HCT116 (cell line): Measurements from ENCODE around the gene DOCK9. TPM values are rescaled to one million over a fixed set of nuclear protein-coding genes. Genes with fewer than 3 reads are reported as not detected.

Source experiments
- ATAC-seq: fragments of 200-7000 bp; cut with Tn5 transposase; 2 replicates; pipeline ENCODE4 v1.9.1; 2020; ENCODE audit warnings: mild to moderate bottlenecking, moderate library complexity
- BruUV-seq: library from RNA; stranded (reverse); fragments of 400-500 nt; replicated peaks from 2 replicates; lab custom pipeline; 2021; lab: Mats Ljungman, UMichigan
- CTCF ChIA-PET: fragments of 300-600 bp; sonication (Branson Sonifier 250); formaldehyde crosslinking; loops from one replicate; lab custom pipeline; 2021; ENCODE audit warnings: antibody characterized with exemption; lab: Charles Lee
- POLR2A ChIA-PET: fragments of 300-600, 350-600 bp; sonication (Branson Sonifier 250); formaldehyde crosslinking; loops from one replicate; lab custom pipeline; 2021; ENCODE audit warnings: antibody characterized with exemption; lab: Charles Lee
- RAD21 ChIA-PET, 2 experiments: fragments of 300-600 bp; sonication (Branson Sonifier 250); formaldehyde crosslinking; loops; one replicate each; lab custom pipeline; 2023; ENCODE audit warnings: low total read pairs in 2 of 2; ENCODE audit not compliant: uncharacterized antibody in 2 of 2, unreplicated experiment in 2 of 2, low non-redundant PET in 1 of 2; lab: Charles Lee
- DNase-seq: peaks from one replicate; pipeline ENCODE4 v3.0.0-alpha.2; 2010; ENCODE audit warnings: low read depth, low spot score
- H2AFZ ChIP-seq: fragments of 200-600 bp; shearing (Covaris generic), sonication (generic); 2 replicates; pipeline ENCODE4 v1.6.1; 2017; ENCODE audit warnings: low read depth, mixed run types, mixed read lengths, antibody characterized with exemption, low read length; ENCODE audit not compliant: poor library complexity, severe bottlenecking
- H3K27ac ChIP-seq: 2 replicates; pipeline ENCODE4 v1.5.1; 2012; ENCODE audit warnings: low read depth, low read length
- H3K27me3 ChIP-seq: fragments of 200-600 bp; sonication (generic); 2 replicates; pipeline ENCODE4 v1.6.1; 2016; ENCODE audit warnings: mixed run types, low read length, mixed read lengths; ENCODE audit not compliant: insufficient read depth
- H3K36me3 ChIP-seq, 2 experiments: fragments of 200-500 bp in 1 of 2; fragments of 200-600 bp in 1 of 2; sonication (Bioruptor generic) in 1 of 2; sonication (generic) in 1 of 2; 2 replicates each; pipeline versions ENCODE4 v1.5.1 to v1.6.1; 2014 to 2016; ENCODE audit warnings: low read length in 2 of 2, inconsistent platforms in 1 of 2, mixed read lengths in 1 of 2, mixed run types in 1 of 2; ENCODE audit not compliant: insufficient read depth in 2 of 2, control insufficient read depth in 1 of 2
- H3K4me1 ChIP-seq, 2 experiments: fragments of 200-600 bp in 1 of 2; sonication (generic) in 1 of 2; 2 replicates each; pipeline versions ENCODE4 v1.5.1 to v1.6.1; 2012 to 2017; ENCODE audit warnings: low read length in 2 of 2, inconsistent platforms in 1 of 2, mild to moderate bottlenecking in 1 of 2, mixed read lengths in 1 of 2, mixed run types in 1 of 2, moderate library complexity in 1 of 2; ENCODE audit not compliant: insufficient read depth in 2 of 2, control insufficient read depth in 1 of 2
- H3K4me2 ChIP-seq: fragments of 200-600 bp; sonication (generic); 2 replicates; pipeline ENCODE4 v1.6.1; 2017; ENCODE audit warnings: mixed run types, low read length, mixed read lengths
- H3K4me3 ChIP-seq, 2 experiments: fragments of 200-600 bp in 1 of 2; sonication (generic) in 1 of 2; replicated peaks in 1 of 2; 2 replicates each; pipeline ENCODE4 v1.5.1; 2011 to 2016; ENCODE audit warnings: low read length in 2 of 2, control low read depth in 1 of 2, low read depth in 1 of 2, mild to moderate bottlenecking in 1 of 2, mixed read lengths in 1 of 2, mixed run types in 1 of 2
- H3K79me2 ChIP-seq: fragments of 200-600 bp; sonication (generic); 2 replicates; pipeline ENCODE4 v1.6.1; 2017; ENCODE audit warnings: mild to moderate bottlenecking, mixed run types, low read length, moderate library complexity, mixed read lengths; ENCODE audit not compliant: insufficient read depth
- H3K9ac ChIP-seq: fragments of 200-600 bp; sonication (generic); 2 replicates; pipeline ENCODE4 v1.6.1; 2016; ENCODE audit warnings: low read length, mixed read lengths
- H3K9me2 ChIP-seq: fragments of 200-600 bp; sonication (generic), shearing (Covaris generic); 2 replicates; pipeline ENCODE4 v1.6.1; 2017; ENCODE audit warnings: mixed run types, mild to moderate bottlenecking, moderate library complexity; ENCODE audit not compliant: insufficient read depth
- H3K9me3 ChIP-seq, 2 experiments: fragments of 200-500 bp in 1 of 2; fragments of 200-600 bp in 1 of 2; sonication (Bioruptor generic) in 1 of 2; sonication (generic) in 1 of 2; 2 replicates each; pipeline ENCODE4 v1.6.1; 2014 to 2017; ENCODE audit warnings: low read length in 2 of 2, mixed read lengths in 2 of 2, inconsistent platforms in 1 of 2, low read depth in 1 of 2, mild to moderate bottlenecking in 1 of 2, mixed run types in 1 of 2, moderate library complexity in 1 of 2; ENCODE audit not compliant: control insufficient read depth in 1 of 2, insufficient read depth in 1 of 2
- H4K20me1 ChIP-seq: fragments of 200-600 bp; sonication (generic), shearing (Covaris generic); 2 replicates; pipeline ENCODE4 v1.6.1; 2017; ENCODE audit warnings: mixed run types, mild to moderate bottlenecking, moderate library complexity; ENCODE audit not compliant: insufficient read depth
- CEBPB ChIP-seq: IDR thresholded peaks from 2 replicates; pipeline ENCODE4 v1.6.1; 2012; ENCODE audit warnings: low read depth
- EGR1 ChIP-seq: IDR thresholded peaks from 2 replicates; pipeline ENCODE4 v1.6.1; 2012; ENCODE audit warnings: low read depth
- ELF1 ChIP-seq: IDR thresholded peaks from 2 replicates; pipeline ENCODE4 v1.6.1; 2012; ENCODE audit warnings: low read depth, borderline replicate concordance
- EZH2 ChIP-seq: fragments of 200-600 bp; sonication (generic); IDR thresholded peaks from 2 replicates; pipeline ENCODE4 v1.6.1; 2017; ENCODE audit warnings: antibody characterized with exemption, mixed run types
- EZH2phosphoT487 ChIP-seq: fragments of 200-600 bp; IDR thresholded peaks from 2 replicates; pipeline ENCODE4 v1.6.1; 2018; ENCODE audit warnings: antibody characterized with exemption, borderline replicate concordance
- FOSL1 ChIP-seq: IDR thresholded peaks from 2 replicates; pipeline ENCODE4 v1.6.1; 2012; ENCODE audit warnings: low read depth
- JUND ChIP-seq: IDR thresholded peaks from 2 replicates; pipeline ENCODE4 v1.6.1; 2012
- MAX ChIP-seq: IDR thresholded peaks from 2 replicates; pipeline ENCODE4 v1.6.1; 2012
- POLR2A ChIP-seq: IDR thresholded peaks from 2 replicates; pipeline ENCODE4 v1.7.0; 2011; ENCODE audit warnings: borderline replicate concordance; ENCODE audit not compliant: insufficient read depth, insufficient read length; ENCODE audit errors: extremely low read depth
- POLR2AphosphoS5 ChIP-seq: IDR thresholded peaks from 2 replicates; pipeline ENCODE4 v1.6.1; 2011; ENCODE audit warnings: mild to moderate bottlenecking, low read depth, low read length, moderate library complexity
- RAD21 ChIP-seq: IDR thresholded peaks from 2 replicates; pipeline ENCODE4 v1.6.1; 2012; ENCODE audit warnings: low read depth, mild to moderate bottlenecking
- REST ChIP-seq: IDR thresholded peaks from 2 replicates; pipeline ENCODE4 v1.6.1; 2012; ENCODE audit warnings: low read depth
- SP1 ChIP-seq: IDR thresholded peaks from 2 replicates; pipeline ENCODE4 v1.6.1; 2012; ENCODE audit warnings: low read depth
- SRF ChIP-seq: IDR thresholded peaks from 2 replicates; pipeline ENCODE4 v1.6.1; 2012; ENCODE audit warnings: low read depth
- TCF7L2 ChIP-seq: IDR thresholded peaks from 2 replicates; pipeline ENCODE4 v1.7.0; 2011; ENCODE audit warnings: borderline replicate concordance, inconsistent platforms; ENCODE audit not compliant: insufficient read depth, insufficient read length; ENCODE audit errors: extremely low read depth
- YY1 ChIP-seq: IDR thresholded peaks from 2 replicates; pipeline ENCODE4 v1.6.1; 2011; ENCODE audit warnings: low read length, low read depth, moderate library complexity, mild to moderate bottlenecking; ENCODE audit not compliant: insufficient replicate concordance; ENCODE audit errors: extremely low read depth
- ZFX ChIP-seq: fragments of 450-650 bp; IDR thresholded peaks from 2 replicates; pipeline ENCODE4 v1.6.1; 2017
- intact Hi-C: fragments of 100-400 bp; cut with micrococcal nuclease; formaldehyde crosslinking; loops from 2 replicates; pipeline ENCODE4 v1.10.0; 2022
- total RNA-seq: library from RNA; stranded (reverse); gene quantifications from one replicate; pipeline ENCODE4 v1.2.1, GENCODE V29; 2021; ENCODE audit not compliant: unreplicated experiment
- TF ChIP-seq, protein P1 (sequence below): IDR thresholded peaks from 2 replicates; pipeline ENCODE4 v1.6.1; 2011; ENCODE audit warnings: mild to moderate bottlenecking, low read length, moderate library complexity; ENCODE audit not compliant: insufficient replicate concordance; ENCODE audit errors: extremely low read depth

DOCK9 gene
- total RNA-seq, 1 experiment from 2014 or later = 58.8 TPM

- no peak for TF ChIP-seq POLR2A
Observed at GRCh38 chr13:98954313-98954712, 23.6 kb downstream of the DOCK9 start (continued).

- Histone ChIP-seq H3K4me1 (no peaks in the 10 kb centered on the region), H3K4me3 (no peak overlapping the region), H3K79me2 (no peaks in the 10 kb centered on the region), H4K20me1 (no peaks in the 10 kb centered on the region), H3K9ac (no peak overlapping the region), H3K27ac (no peak overlapping the region), H3K27me3 (no peaks in the 10 kb centered on the region), H3K36me3 (no peaks in the 10 kb centered on the region), H3K9me2 (no peaks in the 10 kb centered on the region), H3K4me2 (no peak overlapping the region), H2AFZ (no peak overlapping the region), H3K9me3 (no peaks in the 10 kb centered on the region)
- no TSS peak for BruUV-seq
- no peak for DNase-seq
- intact Hi-C loops = no loop called here
- CTCF ChIA-PET = no interaction called here
- RAD21 ChIA-PET = no interaction called here
- POLR2A ChIA-PET = no interaction called here
- no peak for TF ChIP-seq REST
- no peak for TF ChIP-seq CEBPB
- TF ChIP-seq TCF7L2 = no peak
- TF ChIP-seq POLR2AphosphoS5 = no peak
- no peak for TF ChIP-seq SP1
- TF ChIP-seq ZFX = no peak
- no peak for TF ChIP-seq JUND
- TF ChIP-seq EZH2 = no peak
- TF ChIP-seq, protein P1, sequence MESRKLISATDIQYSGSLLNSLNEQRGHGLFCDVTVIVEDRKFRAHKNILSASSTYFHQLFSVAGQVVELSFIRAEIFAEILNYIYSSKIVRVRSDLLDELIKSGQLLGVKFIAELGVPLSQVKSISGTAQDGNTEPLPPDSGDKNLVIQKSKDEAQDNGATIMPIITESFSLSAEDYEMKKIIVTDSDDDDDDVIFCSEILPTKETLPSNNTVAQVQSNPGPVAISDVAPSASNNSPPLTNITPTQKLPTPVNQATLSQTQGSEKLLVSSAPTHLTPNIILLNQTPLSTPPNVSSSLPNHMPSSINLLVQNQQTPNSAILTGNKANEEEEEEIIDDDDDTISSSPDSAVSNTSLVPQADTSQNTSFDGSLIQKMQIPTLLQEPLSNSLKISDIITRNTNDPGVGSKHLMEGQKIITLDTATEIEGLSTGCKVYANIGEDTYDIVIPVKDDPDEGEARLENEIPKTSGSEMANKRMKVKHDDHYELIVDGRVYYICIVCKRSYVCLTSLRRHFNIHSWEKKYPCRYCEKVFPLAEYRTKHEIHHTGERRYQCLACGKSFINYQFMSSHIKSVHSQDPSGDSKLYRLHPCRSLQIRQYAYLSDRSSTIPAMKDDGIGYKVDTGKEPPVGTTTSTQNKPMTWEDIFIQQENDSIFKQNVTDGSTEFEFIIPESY = no peak
- no peak for TF ChIP-seq SRF
- no peak for TF ChIP-seq FOSL1
- no peak for TF ChIP-seq MAX
- no peak for TF ChIP-seq EGR1
- TF ChIP-seq EZH2phosphoT487 = no peak
- TF ChIP-seq YY1 = no peak
- TF ChIP-seq ELF1 = no peak
- TF ChIP-seq RAD21 = no peak
- no peak for ATAC-seq
Observed at GRCh38 chr13:98951266-98951665, 26.6 kb downstream of the DOCK9 start.
